A673 (cell line): ENCODE results near the gene TBC1D13. TPM values are rescaled to one million over a fixed set of nuclear protein-coding genes. Genes with fewer than 3 reads are reported as not detected.

Source experiments
- BruUV-seq: library from RNA; stranded (reverse); fragments of 400-500 nt; replicated peaks from 2 replicates; lab custom pipeline; 2021; lab: Mats Ljungman, UMichigan
- CTCF ChIA-PET: fragments of 300-600 bp; sonication (Branson Sonifier 250); formaldehyde crosslinking; loops from one replicate; lab custom pipeline; 2022; ENCODE audit warnings: antibody characterized with exemption; lab: Charles Lee
- POLR2A ChIA-PET: fragments of 300-600 bp; sonication (Branson Sonifier 250); formaldehyde crosslinking; loops from one replicate; lab custom pipeline; 2022; ENCODE audit warnings: antibody characterized with exemption; ENCODE audit not compliant: low non-redundant PET; lab: Charles Lee
- DNase-seq: peaks from one replicate; pipeline ENCODE4 v3.0.0-alpha.2; 2015; ENCODE audit warnings: low spot score
- H3K27ac ChIP-seq: fragments of 200-600 bp; sonication (generic); 2 replicates; pipeline ENCODE4 v1.5.1; 2016; ENCODE audit warnings: mixed run types, low read depth, mild to moderate bottlenecking, mixed read lengths, antibody characterized with exemption, low read length; ENCODE audit not compliant: poor library complexity, severe bottlenecking
- H3K27me3 ChIP-seq: fragments of 200-600 bp; sonication (generic); replicated peaks from 2 replicates; pipeline ENCODE4 v1.6.1; 2017; ENCODE audit warnings: mixed run types, low read depth, mild to moderate bottlenecking, mixed read lengths, antibody characterized with exemption, low read length; ENCODE audit not compliant: insufficient read depth, poor library complexity
- H3K36me3 ChIP-seq: fragments of 200-600 bp; sonication (generic); 2 replicates; pipeline ENCODE4 v1.6.1; 2016; ENCODE audit warnings: mixed run types, mild to moderate bottlenecking, mixed read lengths, antibody characterized with exemption, low read length; ENCODE audit not compliant: insufficient read depth, poor library complexity, severe bottlenecking
- H3K4me1 ChIP-seq: fragments of 200-600 bp; sonication (generic); 2 replicates; pipeline ENCODE4 v1.6.1; 2017; ENCODE audit warnings: mixed run types, mild to moderate bottlenecking, mixed read lengths, antibody characterized with exemption, low read length; ENCODE audit not compliant: insufficient read depth, poor library complexity, severe bottlenecking
- H3K4me3 ChIP-seq: fragments of 200-600 bp; sonication (generic); 2 replicates; pipeline ENCODE4 v1.5.1; 2016; ENCODE audit warnings: low read depth, mixed run types, mild to moderate bottlenecking, mixed read lengths, low read length; ENCODE audit not compliant: poor library complexity, severe bottlenecking
- H3K9me3 ChIP-seq: fragments of 200-600 bp; sonication (generic); 2 replicates; pipeline ENCODE4 v1.6.1; 2016; ENCODE audit warnings: mixed run types, low read depth, mild to moderate bottlenecking, mixed read lengths, antibody characterized with exemption, low read length; ENCODE audit not compliant: poor library complexity, severe bottlenecking
- EZH2 ChIP-seq: fragments of 200-600 bp; sonication (generic); IDR thresholded peaks from 2 replicates; pipeline ENCODE4 v1.6.1; 2017; ENCODE audit warnings: borderline replicate concordance, low read depth, mild to moderate bottlenecking, mixed read lengths, antibody characterized with exemption, low read length; ENCODE audit not compliant: poor library complexity, severe bottlenecking
- intact Hi-C: fragments of 100-400 bp; cut with micrococcal nuclease; formaldehyde crosslinking; loops from one replicate; pipeline ENCODE4 v1.10.0; 2022; ENCODE audit not compliant: unreplicated experiment
- total RNA-seq: library from RNA; stranded (reverse); gene quantifications from 2 replicates; pipeline ENCODE4 v1.2.3, GENCODE V29; 2021
- TF ChIP-seq, protein P1 (sequence below): fragments of 300-800, 200-600 bp; sonication (generic); conservative IDR thresholded peaks from 2 replicates; pipeline ENCODE4 v1.5.1; 2017; ENCODE audit warnings: low read depth, mild to moderate bottlenecking, antibody characterized with exemption, low read length, moderate library complexity, mixed read lengths

Gene TBC1D13
- total RNA-seq, 1 experiment from 2014 or later: 26.7 TPM

DNA sequence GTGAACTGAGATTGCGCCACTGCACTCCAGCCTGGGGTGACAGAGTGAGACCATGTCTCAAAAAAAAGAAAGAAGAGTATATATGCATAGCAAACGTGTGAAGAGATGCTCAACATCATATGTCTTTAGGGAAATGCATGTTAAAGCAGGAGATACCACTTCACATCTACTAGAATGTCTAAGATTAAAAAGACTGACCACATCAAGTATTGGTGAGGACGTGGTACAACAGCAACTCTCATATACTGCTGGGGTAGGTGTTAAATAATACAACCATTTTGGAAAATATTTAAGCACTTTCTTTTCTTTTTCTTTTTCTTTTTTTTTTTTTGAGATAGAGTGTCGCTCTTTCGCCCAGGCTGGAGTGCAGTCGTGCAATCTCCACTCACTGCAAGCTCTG is 1.6 kb upstream of the TBC1D13 start:
- no peak for DNase-seq
- Histone ChIP-seq H3K4me3 (no peak overlapping the region), H3K36me3 (no peaks in the 10 kb centered on the region), H3K27ac (no peak overlapping the region), H3K4me1 (peaks cover 7% of the 10 kb centered on the region), H3K9me3 (no peaks in the 10 kb centered on the region), H3K27me3 (no peaks in the 10 kb centered on the region)
- BruUV-seq: no TSS peak
- intact Hi-C loops: no loop called here
- TF ChIP-seq, protein P1, sequence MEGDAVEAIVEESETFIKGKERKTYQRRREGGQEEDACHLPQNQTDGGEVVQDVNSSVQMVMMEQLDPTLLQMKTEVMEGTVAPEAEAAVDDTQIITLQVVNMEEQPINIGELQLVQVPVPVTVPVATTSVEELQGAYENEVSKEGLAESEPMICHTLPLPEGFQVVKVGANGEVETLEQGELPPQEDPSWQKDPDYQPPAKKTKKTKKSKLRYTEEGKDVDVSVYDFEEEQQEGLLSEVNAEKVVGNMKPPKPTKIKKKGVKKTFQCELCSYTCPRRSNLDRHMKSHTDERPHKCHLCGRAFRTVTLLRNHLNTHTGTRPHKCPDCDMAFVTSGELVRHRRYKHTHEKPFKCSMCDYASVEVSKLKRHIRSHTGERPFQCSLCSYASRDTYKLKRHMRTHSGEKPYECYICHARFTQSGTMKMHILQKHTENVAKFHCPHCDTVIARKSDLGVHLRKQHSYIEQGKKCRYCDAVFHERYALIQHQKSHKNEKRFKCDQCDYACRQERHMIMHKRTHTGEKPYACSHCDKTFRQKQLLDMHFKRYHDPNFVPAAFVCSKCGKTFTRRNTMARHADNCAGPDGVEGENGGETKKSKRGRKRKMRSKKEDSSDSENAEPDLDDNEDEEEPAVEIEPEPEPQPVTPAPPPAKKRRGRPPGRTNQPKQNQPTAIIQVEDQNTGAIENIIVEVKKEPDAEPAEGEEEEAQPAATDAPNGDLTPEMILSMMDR: no peak
- TF ChIP-seq EZH2: no peak
- ChIA-PET POLR2A (interaction anchor here (0.6 kb wide), 1 partner anchor 302 kb away, joined by 10 read pairs; no protein-coding TSS in a partner anchor), CTCF (no interaction called here)

DNA sequence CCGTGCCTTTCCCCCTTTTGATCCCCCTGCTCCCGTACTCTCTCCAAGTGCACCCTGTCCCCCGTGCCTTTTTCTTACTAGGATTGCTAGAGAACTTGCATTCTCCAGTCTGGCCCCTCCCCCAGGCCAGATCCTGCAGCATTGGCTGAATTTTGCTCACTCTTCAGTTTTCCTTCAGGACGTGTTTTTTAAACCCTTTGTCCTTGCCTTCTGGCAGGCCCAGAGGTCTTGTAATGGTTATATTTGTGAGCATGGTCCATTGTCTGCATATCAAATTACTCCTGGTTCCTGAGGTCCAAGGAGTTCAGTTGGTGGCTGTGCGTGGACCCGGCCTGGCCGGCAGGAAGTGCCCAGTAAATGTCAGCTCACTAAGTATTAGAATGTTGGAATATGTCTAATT is 606 bp downstream of the TBC1D13 start:
- TF ChIP-seq, protein P1: no peak
- TF ChIP-seq EZH2: no peak
- DNase-seq: peak; percentile 22
- intact Hi-C loops: no loop called here
- Histone ChIP-seq H3K9me3 (no peaks in the 10 kb centered on the region), H3K4me3 (peak overlapping the region; percentile 86), H3K27ac (peak overlapping the region; percentile 66), H3K4me1 (peaks cover 7% of the 10 kb centered on the region), H3K27me3 (no peaks in the 10 kb centered on the region), H3K36me3 (peaks cover 6% of the 10 kb centered on the region)
- no TSS peak for BruUV-seq
- ChIA-PET POLR2A (no interaction called here), CTCF (no interaction called here)

DNA sequence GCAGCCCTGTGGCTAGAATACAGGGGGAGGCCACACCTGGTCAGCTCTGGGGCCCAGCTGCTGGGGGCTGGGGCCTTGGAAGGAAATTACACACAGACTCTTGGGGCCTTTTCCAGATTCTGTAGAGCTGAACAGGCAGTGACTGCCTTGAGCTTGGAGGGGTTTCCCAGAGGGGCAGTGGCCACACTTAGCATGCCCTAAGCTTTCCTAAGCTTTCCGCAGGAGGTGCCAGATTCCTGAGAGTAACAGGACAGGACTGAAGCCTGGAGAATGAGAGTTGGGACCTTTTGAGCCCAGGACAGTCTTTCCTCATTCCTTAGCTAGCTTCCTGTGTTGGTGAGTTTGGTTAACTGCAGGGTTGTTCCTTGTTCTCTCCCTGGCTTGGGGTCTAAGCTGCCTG is 1.4 kb downstream of the TBC1D13 start:
- CTCF ChIA-PET: interaction anchor here (0.6 kb wide), 1 partner anchor 835 kb away, joined by 5 read pairs; no protein-coding TSS in a partner anchor
- Histone ChIP-seq H3K4me1 (peaks cover 4% of the 10 kb centered on the region), H3K27ac (no peak overlapping the region), H3K27me3 (no peaks in the 10 kb centered on the region), H3K9me3 (no peaks in the 10 kb centered on the region), H3K4me3 (peak overlapping the region; percentile 86), H3K36me3 (peaks cover 10% of the 10 kb centered on the region)
- intact Hi-C loops: no loop called here
- DNase-seq: no peak
- TF ChIP-seq, protein P1: no peak
- no peak for TF ChIP-seq EZH2
- POLR2A ChIA-PET: no interaction called here
- BruUV-seq: no TSS peak
